Activated CD8-positive, alpha-beta memory T cell treated with anti-CD3 and anti-CD28 coated beads for 36 hours (primary cell): Measurements from ENCODE around the gene CLN6. TPM values are rescaled to one million over a fixed set of nuclear protein-coding genes. Genes with fewer than 3 reads are reported as not detected.
"Not testable (repeated sequence)": the region's sequence is repeated elsewhere in the genome, so short reads cannot be mapped to it uniquely, and the experiment has no call there.

Experiments
- CTCF ChIA-PET: fragments of 350-600 bp; sonication (Branson Sonifier 250); formaldehyde crosslinking; loops from one replicate; lab custom pipeline; 2021; ENCODE audit warnings: antibody characterized with exemption; lab: Charles Lee
- POLR2A ChIA-PET: fragments of 350-600 bp; sonication (Branson Sonifier 250); formaldehyde crosslinking; loops from one replicate; lab custom pipeline; 2021; ENCODE audit warnings: antibody characterized with exemption; lab: Charles Lee
- total RNA-seq, 2 experiments: library from RNA; stranded (reverse); gene quantifications; one replicate each; pipeline ENCODE4 v1.2.3, GENCODE V29; 2021

Gene CLN6
- total RNA-seq, 2 experiments from 2014 or later, result 75.1 to 81.0 TPM

DNA sequence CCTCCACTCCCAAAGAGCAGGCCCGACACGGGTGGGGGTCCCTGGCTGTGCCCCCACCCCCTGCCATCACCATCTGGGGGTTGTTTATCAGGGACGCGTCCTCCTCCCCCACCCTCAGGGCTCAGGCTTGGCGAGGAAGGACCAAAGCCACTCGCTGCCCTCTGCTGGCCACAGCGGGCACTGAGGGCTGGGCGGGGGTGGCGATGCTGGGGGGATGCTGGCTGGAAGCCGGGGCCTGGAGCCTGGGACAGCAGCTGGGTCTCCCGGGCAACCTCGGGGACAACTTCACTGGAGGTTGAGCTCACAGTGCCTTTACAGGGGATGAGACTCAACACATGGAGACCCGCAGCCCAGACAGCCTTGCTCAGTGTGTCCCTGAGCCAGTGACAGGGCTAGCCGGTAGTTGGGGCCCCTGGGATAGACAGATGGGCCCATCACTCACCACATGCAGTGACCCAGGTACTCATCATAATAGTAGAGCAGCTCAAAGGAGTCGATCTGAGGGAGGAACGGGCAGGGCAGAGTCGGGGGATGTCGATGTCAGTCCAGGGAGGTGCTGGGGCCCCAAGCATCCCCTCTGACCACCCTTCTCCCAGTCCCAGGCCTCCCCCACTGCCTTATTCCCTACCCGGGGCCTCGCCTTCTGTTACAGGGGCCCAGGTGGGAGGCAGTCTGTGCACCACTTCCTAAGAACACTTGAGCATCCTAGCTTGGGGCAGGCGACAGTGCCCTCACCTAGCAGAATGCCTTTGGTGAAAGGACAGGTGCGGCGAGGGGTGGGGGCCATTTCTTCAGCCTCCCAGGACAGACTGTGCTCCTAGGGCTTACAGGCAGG, 18.5 kb downstream of the CLN6 start:
- ChIA-PET CTCF (interaction anchor here (0.8 to 1.6 kb wide), 2 partner anchors 212 to 348 kb away, joined by 3 to 5 read pairs; no protein-coding TSS in a partner anchor), POLR2A (interaction anchor here (0.6 kb wide), 1 partner anchor 29 kb away, joined by 3 read pairs; no protein-coding TSS in a partner anchor)

GRCh38 chr15:68210409-68210756, 19.1 kb downstream of the CLN6 start:
- ChIA-PET POLR2A (interaction anchor here (0.6 kb wide), 1 partner anchor 29 kb away, joined by 3 read pairs; no protein-coding TSS in a partner anchor), CTCF (interaction anchor here (1.6 kb wide), 1 partner anchor 347 kb away, joined by 5 read pairs; no protein-coding TSS in a partner anchor)

- ChIA-PET CTCF (no interaction called here), POLR2A (interaction anchor here (0.6 kb wide), 1 partner anchor 30 kb away, joined by 3 read pairs; no protein-coding TSS in a partner anchor)
These were observed 19.7 kb downstream of the CLN6 start for GRCh38 chr15:68209735-68210408.

DNA sequence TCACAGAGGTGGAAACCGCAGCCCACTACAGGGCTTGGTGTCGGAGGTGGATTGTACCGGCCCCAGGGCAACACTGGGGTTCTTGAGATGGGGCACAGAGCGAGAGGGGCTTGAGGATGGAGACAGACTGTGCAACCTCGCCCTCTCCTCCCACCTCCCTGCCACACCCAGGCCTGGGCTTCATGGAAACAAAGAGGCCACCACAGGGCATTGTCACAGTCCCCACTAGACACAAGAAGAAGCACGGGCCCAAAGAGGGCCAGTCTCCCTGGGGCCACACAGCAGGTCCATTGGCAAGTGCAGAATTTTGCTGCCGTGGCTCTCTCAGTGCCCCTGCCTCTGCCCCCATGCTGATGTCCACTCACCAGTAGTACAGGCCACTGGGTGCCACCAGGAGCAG, 20.3 kb downstream of the CLN6 start:
- POLR2A ChIA-PET, result no interaction called here
- CTCF ChIA-PET, result no interaction called here

DNA sequence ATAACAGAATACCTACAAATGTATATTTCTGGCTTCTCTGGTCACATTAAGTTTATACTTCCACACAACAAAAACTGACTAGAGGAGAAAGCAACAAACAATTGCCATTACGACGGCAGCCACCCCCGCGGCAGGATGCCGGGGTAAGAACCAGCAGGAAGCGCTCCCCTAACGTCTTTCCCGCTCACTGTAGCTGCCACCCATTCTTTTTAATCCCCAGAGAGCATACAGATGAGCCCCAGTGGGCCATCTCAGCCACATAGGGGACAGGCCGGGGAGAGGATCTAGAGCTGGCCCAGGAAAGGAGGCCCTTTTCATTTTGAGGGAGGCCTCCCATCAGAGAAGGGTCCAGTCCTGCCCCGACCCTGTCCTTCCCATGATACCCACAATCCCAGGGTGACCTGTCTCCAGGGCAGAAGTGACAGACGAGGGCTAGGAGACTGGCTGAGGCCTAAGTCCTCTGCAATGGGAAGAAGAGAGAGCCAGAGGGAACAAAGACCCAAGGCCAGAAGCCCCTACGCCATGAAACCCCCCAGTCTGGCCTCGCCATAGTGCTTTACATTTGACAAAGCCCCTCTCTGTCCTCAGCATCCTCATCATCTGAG, 20.8 kb downstream of the CLN6 start:
- ChIA-PET CTCF (no interaction called here), POLR2A (no interaction called here)

GRCh38 chr15:68208136-68208535, 21.4 kb downstream of the CLN6 start:
- CTCF ChIA-PET, result no interaction called here
- POLR2A ChIA-PET, result no interaction called here

GRCh38 chr15:68207176-68207935, 22.2 kb downstream of the CLN6 start:
- CTCF ChIA-PET, result no interaction called here

GRCh38 chr15:68206711-68207151, 22.8 kb downstream of the CLN6 start:
- ChIA-PET POLR2A (interaction anchor here (0.8 kb wide), 1 partner anchor 10 kb away, joined by 3 read pairs; no protein-coding TSS in a partner anchor), CTCF (no interaction called here)

More at GRCh38 chr15:68207176-68207935, 22.2 kb downstream of the CLN6 start:
- POLR2A ChIA-PET, result interaction anchor here (0.8 kb wide), 1 partner anchor 11 kb away, joined by 3 read pairs; no protein-coding TSS in a partner anchor

GRCh38 chr15:68205954-68206539, 23.5 kb downstream of the CLN6 start:
- ChIA-PET POLR2A (no interaction called here), CTCF (no interaction called here)

DNA sequence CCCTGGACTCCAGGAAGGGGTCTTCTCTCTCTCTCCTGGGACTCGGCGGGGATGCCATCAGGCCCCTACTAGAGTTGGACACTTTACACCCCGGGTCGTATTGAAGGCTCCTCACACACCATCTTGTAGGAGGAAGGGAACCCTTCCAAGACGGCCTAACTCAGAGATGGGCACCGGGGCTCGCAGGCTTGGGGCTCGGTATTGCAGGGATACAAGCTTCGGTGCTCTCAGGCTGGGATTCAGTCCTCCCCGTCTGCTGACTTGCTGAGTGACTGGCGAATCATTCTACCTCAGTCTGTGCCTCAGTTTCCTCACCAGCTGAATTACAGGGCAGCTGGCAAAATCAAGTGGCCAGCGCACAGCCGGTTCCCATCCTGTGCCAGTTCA, 24.0 kb downstream of the CLN6 start:
- ChIA-PET CTCF (no interaction called here), POLR2A (no interaction called here)

DNA sequence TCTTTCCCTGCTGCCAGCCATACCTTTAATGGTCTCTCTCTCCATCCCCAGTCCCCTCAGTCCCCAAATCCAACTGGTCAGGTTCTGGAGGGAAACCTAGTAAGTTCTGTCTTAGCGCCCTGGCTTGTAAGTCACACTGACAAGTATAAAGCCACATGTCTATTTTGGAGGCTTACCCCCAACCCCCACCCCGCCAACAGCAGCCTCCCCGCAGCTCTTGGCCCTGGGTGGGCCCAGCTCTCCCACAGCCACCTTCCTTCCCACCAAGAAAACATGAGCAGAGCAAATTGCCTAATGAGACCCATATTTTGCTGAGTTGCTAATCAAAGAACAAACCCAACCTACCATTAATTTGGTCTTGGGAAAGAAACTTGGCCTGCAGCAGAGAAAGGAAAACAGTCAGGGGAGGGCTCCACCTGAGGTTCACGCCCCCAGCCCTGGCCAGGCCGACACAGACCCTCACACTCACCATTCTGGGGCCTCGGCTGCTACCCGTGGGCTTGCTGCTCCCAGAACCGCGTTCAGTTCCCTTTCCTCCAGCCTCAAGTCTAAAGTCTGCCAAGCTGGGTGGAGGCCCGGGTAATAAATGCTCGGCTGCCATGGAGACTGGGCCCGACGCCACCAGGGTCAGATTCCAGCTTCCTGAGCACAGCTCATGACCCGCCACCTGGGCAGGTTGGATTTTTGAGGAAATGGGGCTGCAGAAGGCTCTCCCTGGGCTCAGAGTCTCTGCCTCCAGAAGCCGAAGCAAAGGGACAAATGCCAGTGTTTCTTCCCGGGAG, 24.6 kb downstream of the CLN6 start, which contains the start of gene CALML4:
Gene CALML4 (minus strand): TSS at position 557 of the 782 bp plus-strand sequence. CDS start 85 bp downstream, at position 472.
- POLR2A ChIA-PET, result no interaction called here
- CTCF ChIA-PET, result no interaction called here

GRCh38 chr15:68204361-68204760, 25.2 kb downstream of the CLN6 start:
- POLR2A ChIA-PET, result no interaction called here
- CTCF ChIA-PET, result no interaction called here

GRCh38 chr15:68203956-68204355, 25.6 kb downstream of the CLN6 start:
- ChIA-PET POLR2A (no interaction called here), CTCF (no interaction called here)

DNA sequence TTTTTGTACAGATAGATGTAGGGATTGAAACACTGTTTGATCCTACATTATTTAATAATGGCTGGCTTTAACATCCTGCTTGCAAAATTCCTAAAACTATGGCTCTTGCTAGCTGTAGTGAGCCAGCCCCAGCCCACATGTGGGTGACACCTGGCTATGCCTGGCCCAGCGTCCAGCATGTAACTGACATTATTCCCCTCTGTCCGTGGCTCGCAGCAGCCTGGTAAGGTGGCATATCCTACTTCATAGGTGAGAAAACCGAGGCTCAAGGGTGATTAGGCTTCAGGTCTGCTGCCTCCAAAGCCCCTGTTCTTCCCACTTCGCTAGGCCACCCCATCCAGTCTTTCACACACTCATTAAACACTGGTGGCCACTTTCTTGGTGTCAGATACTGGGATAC, 26.0 kb downstream of the CLN6 start:
- POLR2A ChIA-PET, result no interaction called here
- CTCF ChIA-PET, result no interaction called here

DNA sequence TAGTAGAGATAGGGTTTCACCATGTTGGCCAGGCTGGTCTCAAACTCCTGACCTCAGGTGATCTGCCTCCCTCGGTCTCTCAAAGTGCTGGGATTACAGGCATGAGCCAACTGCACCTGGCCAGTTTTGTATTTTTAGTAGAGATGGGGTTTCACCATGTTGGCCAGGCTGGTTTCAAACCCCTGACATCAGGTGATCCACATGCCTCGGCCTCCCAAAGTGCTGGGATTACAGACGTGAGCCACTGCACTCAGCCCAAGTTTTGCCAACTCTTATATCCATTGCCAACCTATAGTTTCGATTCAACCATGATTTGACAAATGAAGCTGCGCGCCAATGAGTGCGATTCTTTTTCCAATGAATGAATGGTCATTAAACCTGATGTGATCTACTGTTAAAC, 26.5 kb downstream of the CLN6 start:
- CTCF ChIA-PET, POLR2A ChIA-PET: not testable (repeated sequence)

DNA sequence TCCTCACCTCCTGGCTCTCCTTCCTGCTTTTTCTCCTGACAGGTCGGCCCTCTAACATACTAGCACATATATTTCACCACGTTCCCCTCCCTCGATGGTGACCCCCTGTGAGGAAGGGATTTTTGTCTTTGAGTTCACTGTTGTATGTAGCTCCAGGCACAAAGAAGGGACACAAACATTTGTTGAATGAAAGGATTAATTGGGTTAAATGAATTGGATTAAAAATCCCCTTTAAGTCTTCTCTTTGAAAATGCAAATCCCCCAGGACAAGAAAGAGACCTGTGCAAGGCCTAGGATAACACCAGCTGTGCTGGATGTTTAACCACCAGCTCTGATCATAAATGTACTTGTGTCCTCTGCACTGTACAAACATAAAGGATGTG, 27.7 kb downstream of the CLN6 start:
- POLR2A ChIA-PET, result no interaction called here
- CTCF ChIA-PET, result no interaction called here

DNA sequence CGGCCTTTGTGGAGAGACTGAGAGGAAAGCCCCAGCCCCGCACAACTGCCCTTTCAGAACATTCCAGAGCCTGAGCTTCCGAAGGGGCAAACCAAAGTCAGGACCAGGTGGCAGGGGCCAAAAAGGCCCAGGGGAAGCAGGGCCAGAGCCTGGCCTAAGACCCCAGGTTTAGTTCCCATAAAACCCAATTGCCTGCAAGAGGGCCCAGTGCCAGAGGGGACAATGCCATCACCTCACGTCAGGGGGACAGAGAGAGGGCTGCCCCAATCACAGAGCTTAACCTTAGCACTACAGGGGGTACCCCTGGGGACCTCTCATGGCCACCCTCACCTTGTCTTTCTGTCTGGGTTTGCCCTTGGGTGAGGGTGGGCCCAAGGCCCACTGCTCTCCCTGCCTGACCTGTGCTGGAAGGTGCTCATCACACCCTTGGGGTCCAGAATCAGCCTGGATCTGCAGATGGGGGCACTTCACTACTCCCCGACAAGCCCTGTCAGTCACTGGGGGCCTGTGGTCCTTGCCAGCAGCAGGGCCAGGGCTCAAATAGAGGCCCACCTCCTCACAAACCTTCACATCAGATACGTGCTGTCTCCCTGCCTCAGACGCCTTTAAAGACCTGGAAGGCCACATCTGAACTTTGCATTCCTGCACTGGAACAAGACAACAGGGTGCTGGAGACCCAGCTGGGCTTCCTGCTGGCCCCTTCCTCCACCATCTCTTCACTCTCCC, 28.2 kb downstream of the CLN6 start:
- POLR2A ChIA-PET, result no interaction called here
- CTCF ChIA-PET, result no interaction called here
